Measurements from ENCODE around the gene SPAG4.

DNA sequence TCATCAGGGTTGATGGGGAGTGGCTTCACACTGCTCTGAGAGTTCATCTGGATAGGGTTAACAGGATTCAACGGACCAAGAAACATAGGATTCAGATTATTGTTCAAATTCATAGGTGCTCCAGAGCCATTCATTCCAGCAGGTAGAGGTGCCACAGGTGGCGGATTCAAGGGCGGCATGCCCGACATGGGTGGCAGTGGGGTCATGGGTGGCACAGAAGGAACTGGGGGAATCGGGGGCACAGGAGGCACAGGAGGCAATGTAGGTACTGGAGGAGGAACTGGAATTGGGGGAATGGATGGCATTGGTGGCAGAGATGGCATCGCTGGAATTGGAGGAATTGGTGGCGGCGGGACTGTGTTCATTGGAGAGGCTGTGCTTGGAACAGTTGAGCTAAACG is 38.8 kb downstream of the SPAG4 start:
- TF ChIP-seq POLR2A (IDR thresholded peaks at IDR 0.05), result no peak
- TF ChIP-seq, protein P1, sequence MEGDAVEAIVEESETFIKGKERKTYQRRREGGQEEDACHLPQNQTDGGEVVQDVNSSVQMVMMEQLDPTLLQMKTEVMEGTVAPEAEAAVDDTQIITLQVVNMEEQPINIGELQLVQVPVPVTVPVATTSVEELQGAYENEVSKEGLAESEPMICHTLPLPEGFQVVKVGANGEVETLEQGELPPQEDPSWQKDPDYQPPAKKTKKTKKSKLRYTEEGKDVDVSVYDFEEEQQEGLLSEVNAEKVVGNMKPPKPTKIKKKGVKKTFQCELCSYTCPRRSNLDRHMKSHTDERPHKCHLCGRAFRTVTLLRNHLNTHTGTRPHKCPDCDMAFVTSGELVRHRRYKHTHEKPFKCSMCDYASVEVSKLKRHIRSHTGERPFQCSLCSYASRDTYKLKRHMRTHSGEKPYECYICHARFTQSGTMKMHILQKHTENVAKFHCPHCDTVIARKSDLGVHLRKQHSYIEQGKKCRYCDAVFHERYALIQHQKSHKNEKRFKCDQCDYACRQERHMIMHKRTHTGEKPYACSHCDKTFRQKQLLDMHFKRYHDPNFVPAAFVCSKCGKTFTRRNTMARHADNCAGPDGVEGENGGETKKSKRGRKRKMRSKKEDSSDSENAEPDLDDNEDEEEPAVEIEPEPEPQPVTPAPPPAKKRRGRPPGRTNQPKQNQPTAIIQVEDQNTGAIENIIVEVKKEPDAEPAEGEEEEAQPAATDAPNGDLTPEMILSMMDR (IDR thresholded peaks at IDR 0.05 in 8 of 11, conservative IDR thresholded peaks at IDR 0.05 in 3 of 11), result no peak
